H1 (cell line): ENCODE measurements around the gene SLC11A1. TPM values are rescaled to one million over a fixed set of nuclear protein-coding genes. Genes with fewer than 3 reads are reported as not detected.

ENCODE experiments used
- EP300 ChIP-seq, 2 experiments: IDR thresholded peaks; 1 replicate in 1 of 2; 2 replicates in 1 of 2; pipeline ENCODE4 v1.6.1; 2011 to 2012; ENCODE audit warnings: low read depth in 2 of 2, low read length in 2 of 2, mild to moderate bottlenecking in 2 of 2, borderline replicate concordance in 1 of 2, inconsistent platforms in 1 of 2, moderate library complexity in 1 of 2
- HDAC6 ChIP-seq: IDR thresholded peaks from one replicate; pipeline ENCODE4 v1.7.1; 2012; ENCODE audit warnings: low read depth, mild to moderate bottlenecking, inconsistent platforms, low read length, moderate library complexity
- MAX ChIP-seq: IDR thresholded peaks from 2 replicates; pipeline ENCODE4 v1.6.1; 2012; ENCODE audit warnings: inconsistent platforms
- ZNF274 ChIP-seq: IDR thresholded peaks from 2 replicates; pipeline ENCODE4 v1.7.0; 2012; ENCODE audit warnings: low read length, borderline replicate concordance; ENCODE audit errors: extremely low read depth
- polyA plus RNA-seq, 7 experiments: library from polyadenylated mRNA; depleted of rRNA in 3 of 7; stranded (reverse) in 5 of 7; unstranded in 2 of 7; fragments of >200 nt in 5 of 7; fragments of 200-250 nt in 2 of 7; gene quantifications; 1 replicate in 5 of 7; 2 replicates in 1 of 7; 4 replicates in 1 of 7; pipeline versions ENCODE4 v1.2.1 to v1.2.3, GENCODE V29; 2011 to 2013; ENCODE audit warnings: missing spikeins in 2 of 7, mixed read lengths in 2 of 7
- total RNA-seq: library from RNA; stranded (reverse); fragmentation: NEBNext Ultra II Directional; extraction: Animal tissue kit (Norgen Biotek cat#: 25700); gene quantifications from 2 replicates; pipeline ENCODE4 v1.2.1, GENCODE V29; 2021

SLC11A1 gene
- total and polyA plus RNA-seq, 2 of the 8 experiments (the other 6 are each of a cell fraction or from before 2014, with no cell fraction given), result 0.20 to 0.43 TPM

DNA sequence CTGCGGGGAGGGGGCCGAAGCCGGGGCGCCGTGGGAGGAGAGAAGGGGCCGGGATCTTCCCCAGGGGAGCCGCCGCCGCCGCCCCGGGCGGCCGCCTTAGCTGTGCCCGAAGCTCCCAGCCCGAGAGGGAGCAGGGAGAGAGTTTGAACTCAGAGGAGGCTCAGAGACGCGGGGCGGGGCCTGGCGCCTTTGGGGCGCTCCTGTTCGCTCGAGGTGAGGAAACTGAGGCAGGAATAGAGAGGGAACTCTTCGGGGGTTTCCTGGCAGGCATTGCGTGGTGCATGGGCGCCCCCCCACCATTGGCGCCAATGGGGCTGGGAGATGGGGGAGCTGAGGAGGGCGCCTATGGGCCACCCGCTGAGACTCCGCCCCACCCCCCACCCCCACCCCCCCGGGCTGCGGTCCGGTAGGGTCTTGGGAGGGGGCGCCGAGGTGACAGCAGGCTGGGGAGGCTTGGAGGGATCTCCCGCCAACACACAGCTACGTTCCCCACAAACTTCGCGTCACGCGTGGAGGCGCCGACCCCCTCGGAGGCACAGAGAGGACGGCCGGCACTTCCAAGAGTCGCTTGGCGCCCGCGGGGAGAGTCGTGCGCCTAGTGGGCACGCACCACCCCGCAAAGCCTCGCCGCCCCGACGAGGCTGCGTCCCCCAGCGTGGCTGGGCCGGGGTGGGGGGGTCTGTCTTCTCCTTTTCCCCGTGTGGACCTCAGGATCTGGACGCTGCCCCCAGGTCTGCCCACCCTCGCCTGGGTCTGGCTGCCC, 18.3 kb downstream of the SLC11A1 start (continued):
- TF ChIP-seq ZNF274, result no peak
- TF ChIP-seq HDAC6, result no peak
- TF ChIP-seq MAX, result no peak
- TF ChIP-seq EP300 (IDR thresholded peaks at IDR 0.05; ENCODE audit: borderline replicate concordance in 1 of 2, low read depth in 2 of 2, low read length in 2 of 2), result no peak
